D721Med (cell line): ENCODE results near the gene POMGNT1.

Experiments used
- DNase-seq: peaks from one replicate; pipeline ENCODE4 v3.0.0; 2011; ENCODE audit warnings: low spot score; ENCODE audit not compliant: insufficient read length
- FAIRE-seq: peaks from 2 replicates; lab custom pipeline; 2011; peaks lifted over from hg19 to GRCh38; lab: Jason Lieb, UNC
- TF ChIP-seq, protein P1 (sequence below): IDR thresholded peaks from 2 replicates; pipeline ENCODE4 v1.5.1; 2012; ENCODE audit warnings: mild to moderate bottlenecking, control low read depth; ENCODE audit not compliant: insufficient read depth; ENCODE audit errors: missing control alignments

The POMGNT1 gene

DNA sequence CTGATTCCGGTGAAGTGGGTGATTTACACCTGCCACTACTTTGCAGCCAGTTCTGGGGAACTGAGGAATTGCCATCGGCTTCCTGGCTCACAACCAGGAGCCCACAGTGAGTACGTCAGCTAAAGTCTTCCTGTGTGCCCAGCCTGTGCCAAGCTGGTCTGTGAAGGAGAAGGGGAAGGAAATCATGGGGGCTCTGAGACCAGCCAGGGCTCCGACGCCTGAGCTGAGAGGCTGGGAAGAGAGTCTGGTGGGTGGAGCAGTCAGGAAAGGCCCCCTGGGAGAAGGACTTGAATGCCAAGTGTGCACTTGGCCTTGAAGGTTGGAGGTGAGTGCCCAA is 6.1 kb upstream of the POMGNT1 start:
- no peak for FAIRE-seq
- TF ChIP-seq, protein P1, sequence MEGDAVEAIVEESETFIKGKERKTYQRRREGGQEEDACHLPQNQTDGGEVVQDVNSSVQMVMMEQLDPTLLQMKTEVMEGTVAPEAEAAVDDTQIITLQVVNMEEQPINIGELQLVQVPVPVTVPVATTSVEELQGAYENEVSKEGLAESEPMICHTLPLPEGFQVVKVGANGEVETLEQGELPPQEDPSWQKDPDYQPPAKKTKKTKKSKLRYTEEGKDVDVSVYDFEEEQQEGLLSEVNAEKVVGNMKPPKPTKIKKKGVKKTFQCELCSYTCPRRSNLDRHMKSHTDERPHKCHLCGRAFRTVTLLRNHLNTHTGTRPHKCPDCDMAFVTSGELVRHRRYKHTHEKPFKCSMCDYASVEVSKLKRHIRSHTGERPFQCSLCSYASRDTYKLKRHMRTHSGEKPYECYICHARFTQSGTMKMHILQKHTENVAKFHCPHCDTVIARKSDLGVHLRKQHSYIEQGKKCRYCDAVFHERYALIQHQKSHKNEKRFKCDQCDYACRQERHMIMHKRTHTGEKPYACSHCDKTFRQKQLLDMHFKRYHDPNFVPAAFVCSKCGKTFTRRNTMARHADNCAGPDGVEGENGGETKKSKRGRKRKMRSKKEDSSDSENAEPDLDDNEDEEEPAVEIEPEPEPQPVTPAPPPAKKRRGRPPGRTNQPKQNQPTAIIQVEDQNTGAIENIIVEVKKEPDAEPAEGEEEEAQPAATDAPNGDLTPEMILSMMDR = no peak
- DNase-seq = no peak

DNA sequence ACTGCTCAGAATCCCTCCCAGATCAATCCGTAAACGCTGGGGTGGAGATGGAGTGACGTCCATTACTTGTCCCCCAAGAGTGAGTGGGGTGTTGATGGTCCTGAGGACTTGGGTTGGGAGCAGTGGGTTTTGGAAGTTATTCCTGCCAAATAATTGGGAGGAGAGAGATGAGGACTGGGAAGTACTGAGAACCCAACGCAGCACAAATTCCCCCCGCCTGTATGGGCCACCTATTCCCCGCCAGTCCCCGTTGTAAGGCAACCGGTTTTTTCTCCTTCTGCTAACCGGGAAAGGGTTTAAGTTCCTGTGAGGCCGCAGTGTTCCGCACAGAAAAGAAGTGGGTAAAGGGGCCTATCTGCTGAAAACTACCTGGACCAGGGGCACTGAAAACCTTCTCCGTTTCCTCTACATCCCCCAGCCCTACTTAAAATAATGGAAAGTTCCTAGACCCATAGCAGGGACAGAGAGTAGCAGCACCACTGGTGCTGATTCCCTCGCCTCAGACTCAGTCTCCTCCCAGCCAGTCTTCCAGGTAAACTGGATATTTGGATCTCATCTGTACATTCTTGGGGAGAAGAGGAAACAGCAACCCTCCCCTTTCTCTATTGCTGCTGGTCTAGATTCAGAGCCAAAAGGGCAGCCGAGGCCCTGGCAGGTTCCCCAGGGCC is 5.6 kb upstream of the POMGNT1 start:
- DNase-seq = no peak
- TF ChIP-seq, protein P1 = no peak
- FAIRE-seq = no peak

DNA sequence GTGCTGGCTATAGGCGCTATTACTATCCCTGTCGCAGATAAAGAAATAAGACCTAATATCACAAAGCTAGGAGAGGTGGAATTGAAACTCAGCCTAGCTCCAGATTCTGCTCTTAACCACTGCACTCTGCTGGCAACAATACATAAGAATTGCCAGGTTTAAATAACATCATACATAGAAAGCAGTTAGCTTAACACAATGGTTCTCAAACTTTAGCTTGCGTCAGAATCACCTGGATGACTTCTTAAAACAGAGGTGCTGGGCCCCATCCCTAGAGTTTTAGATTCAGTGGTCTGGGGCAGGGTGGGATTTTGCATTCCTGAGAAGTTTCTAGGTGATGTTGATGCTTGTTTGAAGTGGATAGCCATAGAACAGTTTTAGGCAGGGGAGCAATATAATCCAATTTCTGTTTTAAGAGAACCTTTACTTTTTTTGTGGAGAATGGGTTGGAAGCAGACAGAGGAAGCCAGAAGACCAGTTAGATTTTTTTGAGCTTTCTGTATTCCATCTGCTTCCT is 1.1 kb upstream of the POMGNT1 start:
- DNase-seq (no peak), FAIRE-seq (no peak)
- TF ChIP-seq, protein P1 = no peak

DNA sequence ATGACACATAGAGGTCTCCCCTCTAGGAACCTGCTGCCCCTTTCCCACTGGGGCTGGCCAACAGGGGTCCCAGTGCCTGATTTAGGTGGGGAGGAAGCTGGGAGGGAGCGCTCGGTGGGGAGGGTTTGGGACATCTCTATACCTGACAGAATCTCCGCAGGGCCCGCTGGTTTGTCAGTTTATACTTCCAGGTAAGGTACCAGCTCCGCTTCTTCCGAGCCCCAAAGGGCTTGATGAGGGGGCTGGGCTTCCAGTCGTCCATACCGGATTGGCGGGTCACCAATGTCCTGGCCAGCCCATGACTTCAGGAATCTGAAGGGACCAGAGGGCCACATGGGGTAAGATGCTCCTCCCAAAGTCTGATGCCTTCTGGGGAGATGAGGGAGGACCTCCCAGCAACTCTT is 672 bp downstream of the POMGNT1 start:
- no peak for FAIRE-seq
- DNase-seq = no peak
- TF ChIP-seq, protein P1 = no peak

DNA sequence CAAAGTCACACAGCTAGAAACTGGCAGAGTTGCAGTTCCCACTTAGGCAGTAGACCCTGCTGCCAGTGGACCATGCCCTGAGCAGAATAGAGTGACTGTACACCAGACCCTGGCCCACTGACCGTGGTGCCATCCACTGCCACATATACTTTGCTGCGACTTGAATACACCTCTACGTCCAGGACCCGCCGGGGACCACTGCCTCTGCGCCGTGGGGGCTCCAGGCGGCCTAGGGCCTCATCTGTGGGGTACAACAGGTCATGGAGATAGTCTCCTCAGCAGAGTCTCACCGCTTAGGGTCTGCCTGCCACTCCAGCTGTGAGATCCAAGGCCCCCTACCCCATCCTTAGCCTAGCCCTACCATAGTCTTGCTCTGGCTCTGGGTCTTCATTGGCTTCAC is 1.6 kb downstream of the POMGNT1 start:
- DNase-seq = no peak
- FAIRE-seq = no peak
- TF ChIP-seq, protein P1 = no peak

DNA sequence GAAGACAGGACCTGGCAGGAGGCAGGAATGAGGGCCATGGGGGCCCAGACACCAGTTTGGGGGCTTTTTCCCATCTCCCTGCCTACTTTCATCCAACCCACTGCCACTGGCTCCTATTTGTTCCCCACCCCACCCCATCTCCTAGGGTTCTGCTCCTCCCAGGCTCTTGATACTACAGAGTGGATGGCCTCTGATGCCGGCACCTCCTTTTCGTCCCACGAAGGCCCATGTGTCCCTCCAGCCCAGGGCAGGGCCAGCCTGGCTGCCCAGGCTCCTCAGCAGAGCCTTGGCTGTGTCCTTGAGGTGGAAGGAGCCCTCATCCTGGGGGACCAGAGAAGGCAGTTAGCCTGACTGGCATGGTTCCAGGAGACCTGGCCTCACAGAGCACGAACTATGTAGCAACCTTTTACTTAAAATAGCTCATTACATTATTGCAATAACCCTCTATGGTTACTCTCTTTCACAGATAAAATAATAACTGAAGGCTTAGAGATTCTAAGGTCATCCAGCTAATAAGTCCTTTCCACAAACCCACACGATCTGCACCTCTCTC is 3.5 kb downstream of the POMGNT1 start:
- FAIRE-seq = no peak
- TF ChIP-seq, protein P1 = no peak

DNA sequence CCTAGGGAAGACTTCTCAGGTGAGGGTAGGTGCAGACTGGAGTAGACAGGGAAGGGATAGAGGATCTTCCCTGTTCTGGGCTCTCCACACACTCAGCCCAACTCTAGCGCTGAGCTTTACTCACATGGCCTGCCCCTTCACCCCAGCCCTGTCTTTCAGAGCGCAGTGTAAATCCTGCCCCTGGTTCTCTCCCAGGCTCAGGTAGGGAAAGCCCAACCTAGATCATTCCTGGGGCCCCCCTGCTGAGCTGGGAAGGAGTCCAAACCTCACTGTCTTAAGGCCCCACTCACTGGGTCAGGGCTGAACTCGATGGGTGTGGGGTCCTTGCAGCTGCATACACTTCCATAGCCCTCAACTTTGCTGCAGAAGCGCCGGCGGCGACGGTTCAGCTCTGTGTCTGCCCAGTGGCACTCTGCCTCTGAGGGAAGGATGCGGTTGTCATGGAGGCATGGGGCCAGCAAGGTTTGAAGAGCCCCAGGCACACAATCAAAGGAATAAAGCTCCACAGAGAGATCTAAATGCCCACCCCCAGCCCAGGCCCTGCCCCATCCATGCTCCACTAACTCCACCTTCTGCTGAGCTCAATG is 4.2 kb downstream of the POMGNT1 start:
- no peak for DNase-seq
- FAIRE-seq = no peak
- TF ChIP-seq, protein P1 = no peak

More for the DNA sequence above, 3.5 kb downstream of the POMGNT1 start:
- no peak for DNase-seq
